ENCODE measurements around the gene PRKD2. TPM values are rescaled to one million over a fixed set of nuclear protein-coding genes. Genes with fewer than 3 reads are reported as not detected.

PRKD2 gene
- total and polyA plus RNA-seq, 2 of the 8 experiments (the other 6 are each of a cell fraction or from before 2014, with no cell fraction given), result 24.4 to 63.8 TPM

DNA sequence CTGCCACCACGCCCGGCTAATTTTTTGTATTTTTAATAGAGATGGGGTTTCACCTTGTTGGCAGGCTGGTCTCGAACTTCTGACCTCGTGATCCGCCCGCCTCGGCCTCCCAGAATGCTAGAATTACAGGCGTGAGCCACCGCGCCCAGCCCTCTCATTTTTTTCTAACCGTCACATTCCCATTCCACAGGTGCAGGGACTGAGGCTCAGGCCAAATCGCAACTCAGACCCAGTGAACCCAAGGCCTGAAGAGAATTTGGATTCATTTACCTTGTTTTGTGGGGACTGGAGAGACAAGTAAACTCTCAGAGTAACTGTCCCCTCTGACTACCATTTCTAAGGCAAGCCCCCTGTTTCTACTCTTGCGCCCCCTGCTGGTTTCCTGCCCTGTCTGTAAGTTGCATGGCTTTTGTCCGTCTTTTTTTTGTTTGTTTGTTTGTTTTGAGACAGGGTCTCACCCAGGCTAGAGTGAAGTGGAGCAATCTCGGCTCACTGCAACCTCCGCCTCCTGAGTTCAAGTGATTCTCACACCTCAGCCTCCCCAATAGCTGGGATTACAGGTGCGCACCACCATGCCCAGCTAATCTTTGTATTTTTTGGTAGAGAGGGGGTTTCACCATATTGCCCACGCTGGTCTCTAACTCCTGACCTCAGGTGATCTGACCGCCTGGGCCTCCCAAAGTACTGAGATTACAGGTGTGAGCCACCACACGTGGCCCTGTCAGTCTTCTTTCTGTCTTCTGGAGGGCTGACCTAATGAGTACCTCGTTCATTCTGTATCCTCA lies 31.6 kb upstream of the PRKD2 start (continued):
- TF ChIP-seq, protein P1, sequence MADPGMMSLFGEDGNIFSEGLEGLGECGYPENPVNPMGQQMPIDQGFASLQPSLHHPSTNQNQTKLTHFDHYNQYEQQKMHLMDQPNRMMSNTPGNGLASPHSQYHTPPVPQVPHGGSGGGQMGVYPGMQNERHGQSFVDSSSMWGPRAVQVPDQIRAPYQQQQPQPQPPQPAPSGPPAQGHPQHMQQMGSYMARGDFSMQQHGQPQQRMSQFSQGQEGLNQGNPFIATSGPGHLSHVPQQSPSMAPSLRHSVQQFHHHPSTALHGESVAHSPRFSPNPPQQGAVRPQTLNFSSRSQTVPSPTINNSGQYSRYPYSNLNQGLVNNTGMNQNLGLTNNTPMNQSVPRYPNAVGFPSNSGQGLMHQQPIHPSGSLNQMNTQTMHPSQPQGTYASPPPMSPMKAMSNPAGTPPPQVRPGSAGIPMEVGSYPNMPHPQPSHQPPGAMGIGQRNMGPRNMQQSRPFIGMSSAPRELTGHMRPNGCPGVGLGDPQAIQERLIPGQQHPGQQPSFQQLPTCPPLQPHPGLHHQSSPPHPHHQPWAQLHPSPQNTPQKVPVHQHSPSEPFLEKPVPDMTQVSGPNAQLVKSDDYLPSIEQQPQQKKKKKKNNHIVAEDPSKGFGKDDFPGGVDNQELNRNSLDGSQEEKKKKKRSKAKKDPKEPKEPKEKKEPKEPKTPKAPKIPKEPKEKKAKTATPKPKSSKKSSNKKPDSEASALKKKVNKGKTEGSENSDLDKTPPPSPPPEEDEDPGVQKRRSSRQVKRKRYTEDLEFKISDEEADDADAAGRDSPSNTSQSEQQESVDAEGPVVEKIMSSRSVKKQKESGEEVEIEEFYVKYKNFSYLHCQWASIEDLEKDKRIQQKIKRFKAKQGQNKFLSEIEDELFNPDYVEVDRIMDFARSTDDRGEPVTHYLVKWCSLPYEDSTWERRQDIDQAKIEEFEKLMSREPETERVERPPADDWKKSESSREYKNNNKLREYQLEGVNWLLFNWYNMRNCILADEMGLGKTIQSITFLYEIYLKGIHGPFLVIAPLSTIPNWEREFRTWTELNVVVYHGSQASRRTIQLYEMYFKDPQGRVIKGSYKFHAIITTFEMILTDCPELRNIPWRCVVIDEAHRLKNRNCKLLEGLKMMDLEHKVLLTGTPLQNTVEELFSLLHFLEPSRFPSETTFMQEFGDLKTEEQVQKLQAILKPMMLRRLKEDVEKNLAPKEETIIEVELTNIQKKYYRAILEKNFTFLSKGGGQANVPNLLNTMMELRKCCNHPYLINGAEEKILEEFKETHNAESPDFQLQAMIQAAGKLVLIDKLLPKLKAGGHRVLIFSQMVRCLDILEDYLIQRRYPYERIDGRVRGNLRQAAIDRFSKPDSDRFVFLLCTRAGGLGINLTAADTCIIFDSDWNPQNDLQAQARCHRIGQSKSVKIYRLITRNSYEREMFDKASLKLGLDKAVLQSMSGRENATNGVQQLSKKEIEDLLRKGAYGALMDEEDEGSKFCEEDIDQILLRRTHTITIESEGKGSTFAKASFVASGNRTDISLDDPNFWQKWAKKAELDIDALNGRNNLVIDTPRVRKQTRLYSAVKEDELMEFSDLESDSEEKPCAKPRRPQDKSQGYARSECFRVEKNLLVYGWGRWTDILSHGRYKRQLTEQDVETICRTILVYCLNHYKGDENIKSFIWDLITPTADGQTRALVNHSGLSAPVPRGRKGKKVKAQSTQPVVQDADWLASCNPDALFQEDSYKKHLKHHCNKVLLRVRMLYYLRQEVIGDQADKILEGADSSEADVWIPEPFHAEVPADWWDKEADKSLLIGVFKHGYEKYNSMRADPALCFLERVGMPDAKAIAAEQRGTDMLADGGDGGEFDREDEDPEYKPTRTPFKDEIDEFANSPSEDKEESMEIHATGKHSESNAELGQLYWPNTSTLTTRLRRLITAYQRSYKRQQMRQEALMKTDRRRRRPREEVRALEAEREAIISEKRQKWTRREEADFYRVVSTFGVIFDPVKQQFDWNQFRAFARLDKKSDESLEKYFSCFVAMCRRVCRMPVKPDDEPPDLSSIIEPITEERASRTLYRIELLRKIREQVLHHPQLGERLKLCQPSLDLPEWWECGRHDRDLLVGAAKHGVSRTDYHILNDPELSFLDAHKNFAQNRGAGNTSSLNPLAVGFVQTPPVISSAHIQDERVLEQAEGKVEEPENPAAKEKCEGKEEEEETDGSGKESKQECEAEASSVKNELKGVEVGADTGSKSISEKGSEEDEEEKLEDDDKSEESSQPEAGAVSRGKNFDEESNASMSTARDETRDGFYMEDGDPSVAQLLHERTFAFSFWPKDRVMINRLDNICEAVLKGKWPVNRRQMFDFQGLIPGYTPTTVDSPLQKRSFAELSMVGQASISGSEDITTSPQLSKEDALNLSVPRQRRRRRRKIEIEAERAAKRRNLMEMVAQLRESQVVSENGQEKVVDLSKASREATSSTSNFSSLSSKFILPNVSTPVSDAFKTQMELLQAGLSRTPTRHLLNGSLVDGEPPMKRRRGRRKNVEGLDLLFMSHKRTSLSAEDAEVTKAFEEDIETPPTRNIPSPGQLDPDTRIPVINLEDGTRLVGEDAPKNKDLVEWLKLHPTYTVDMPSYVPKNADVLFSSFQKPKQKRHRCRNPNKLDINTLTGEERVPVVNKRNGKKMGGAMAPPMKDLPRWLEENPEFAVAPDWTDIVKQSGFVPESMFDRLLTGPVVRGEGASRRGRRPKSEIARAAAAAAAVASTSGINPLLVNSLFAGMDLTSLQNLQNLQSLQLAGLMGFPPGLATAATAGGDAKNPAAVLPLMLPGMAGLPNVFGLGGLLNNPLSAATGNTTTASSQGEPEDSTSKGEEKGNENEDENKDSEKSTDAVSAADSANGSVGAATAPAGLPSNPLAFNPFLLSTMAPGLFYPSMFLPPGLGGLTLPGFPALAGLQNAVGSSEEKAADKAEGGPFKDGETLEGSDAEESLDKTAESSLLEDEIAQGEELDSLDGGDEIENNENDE (IDR thresholded peaks at IDR 0.05; ENCODE audit: insufficient replicate concordance, low read length), result no peak
- TF ChIP-seq FOSL1 (IDR thresholded peaks at IDR 0.05; ENCODE audit: insufficient read depth, low read depth, low read length) (no peak), NANOG (IDR thresholded peaks at IDR 0.05; ENCODE audit: insufficient read depth, low read depth, low read length, poor library complexity, severe bottlenecking) (no peak), GTF2F1 (IDR thresholded peaks at IDR 0.05; ENCODE audit: borderline replicate concordance, low read depth, low read length) (no peak)

Measured in H1 (cell line).